Neural cell (in vitro differentiated cells): ENCODE data around the gene ITPRID2. TPM values are rescaled to one million over a fixed set of nuclear protein-coding genes. Genes with fewer than 3 reads are reported as not detected.

Source experiments
- H2AFZ ChIP-seq: fragments of 200-600, 300-800 bp; sonication (generic), shearing (Covaris generic); 2 replicates; pipeline ENCODE4 v1.6.0; 2014; ENCODE audit warnings: low read depth, mild to moderate bottlenecking, antibody characterized with exemption, low read length, moderate library complexity
- H3F3A ChIP-seq: fragments of 200-600 bp; shearing (Covaris generic); 2 replicates; pipeline ENCODE4 v1.6.1; 2016; ENCODE audit warnings: mild to moderate bottlenecking, moderate library complexity, mixed read lengths, antibody characterized with exemption, low read length; ENCODE audit not compliant: insufficient read depth, poor library complexity, severe bottlenecking
- H3K27ac ChIP-seq: fragments of 200-600, 300-800 bp; sonication (generic), shearing (Covaris generic); 2 replicates; pipeline ENCODE4 v1.5.1; 2014; ENCODE audit warnings: mild to moderate bottlenecking, low read length, moderate library complexity
- H3K27me3 ChIP-seq: fragments of 300-800, 200-600 bp; sonication (generic), shearing (Covaris generic); 2 replicates; pipeline ENCODE4 v1.6.0; 2014; ENCODE audit warnings: mild to moderate bottlenecking, low read depth, low read length, moderate library complexity; ENCODE audit not compliant: insufficient read depth
- H3K36me3 ChIP-seq: fragments of 300-800, 200-600 bp; sonication (generic), shearing (Covaris generic); 2 replicates; pipeline ENCODE4 v1.5.1; 2014; ENCODE audit warnings: mild to moderate bottlenecking, antibody characterized with exemption, low read length, moderate library complexity; ENCODE audit not compliant: insufficient read depth
- H3K4me2 ChIP-seq: fragments of 300-800, 200-600 bp; sonication (generic), shearing (Covaris generic); 2 replicates; pipeline ENCODE4 v1.6.0; 2014; ENCODE audit warnings: mild to moderate bottlenecking, low read length
- H3K4me3 ChIP-seq: fragments of 300-800, 200-600 bp; sonication (generic), shearing (Covaris generic); 2 replicates; pipeline ENCODE4 v1.5.1; 2014; ENCODE audit warnings: mild to moderate bottlenecking, low read length, moderate library complexity
- H3K79me2 ChIP-seq: fragments of 200-600 bp; shearing (Covaris generic); replicated peaks from 2 replicates; pipeline ENCODE4 v1.6.0; 2014; ENCODE audit warnings: mild to moderate bottlenecking, low read length, moderate library complexity; ENCODE audit not compliant: insufficient read depth
- H3K9ac ChIP-seq: fragments of 300-800, 200-600 bp; sonication (generic), shearing (Covaris generic); 2 replicates; pipeline ENCODE4 v1.6.1; 2016; ENCODE audit warnings: mild to moderate bottlenecking, low read length, mixed read lengths
- H3K9me2 ChIP-seq: fragments of 200-600 bp; shearing (Covaris generic); 2 replicates; pipeline ENCODE4 v1.6.1; 2016; ENCODE audit warnings: mild to moderate bottlenecking, low read length, mixed read lengths; ENCODE audit not compliant: insufficient read depth
- H3K9me3 ChIP-seq: fragments of 200-600, 300-800 bp; sonication (generic), shearing (Covaris generic); 2 replicates; pipeline ENCODE4 v1.6.1; 2016; ENCODE audit warnings: mild to moderate bottlenecking, mixed run types, low read length, moderate library complexity, mixed read lengths
- H4K20me1 ChIP-seq: fragments of 200-600 bp; shearing (Covaris generic); 2 replicates; pipeline ENCODE4 v1.6.1; 2016; ENCODE audit warnings: mild to moderate bottlenecking, mixed run types; ENCODE audit not compliant: insufficient read depth
- EP300 ChIP-seq: fragments of 450-650 bp; conservative IDR thresholded peaks from 2 replicates; pipeline ENCODE4 v1.6.1; 2014; ENCODE audit warnings: antibody characterized with exemption, mild to moderate bottlenecking, moderate library complexity; ENCODE audit not compliant: poor library complexity, severe bottlenecking
- EZH2 ChIP-seq: fragments of 200-600, 300-800 bp; shearing (Covaris generic), sonication (generic); IDR thresholded peaks from 2 replicates; pipeline ENCODE4 v1.6.1; 2014; ENCODE audit warnings: antibody characterized with exemption, low read length, borderline replicate concordance, mild to moderate bottlenecking; ENCODE audit not compliant: insufficient read depth, poor library complexity, severe bottlenecking
- MXI1 ChIP-seq: fragments of 450-650 bp; conservative IDR thresholded peaks from 2 replicates; pipeline ENCODE4 v1.6.1; 2014; ENCODE audit warnings: antibody characterized with exemption, mild to moderate bottlenecking; ENCODE audit not compliant: poor library complexity, severe bottlenecking
- POLR2AphosphoS5 ChIP-seq: IDR thresholded peaks from 2 replicates; pipeline ENCODE4 v1.6.1; 2012
- RAD21 ChIP-seq: fragments of 450-650 bp; conservative IDR thresholded peaks from 2 replicates; pipeline ENCODE4 v1.6.1; 2014; ENCODE audit warnings: antibody characterized with exemption, mild to moderate bottlenecking, moderate library complexity
- SMC3 ChIP-seq: fragments of 450-650 bp; conservative IDR thresholded peaks from 2 replicates; pipeline ENCODE4 v1.6.1; 2014; ENCODE audit warnings: antibody characterized with exemption, mild to moderate bottlenecking, moderate library complexity; ENCODE audit not compliant: poor library complexity
- TAF1 ChIP-seq: IDR thresholded peaks from 2 replicates; pipeline ENCODE4 v1.6.1; 2012; ENCODE audit warnings: low read depth
- polyA plus RNA-seq: library from polyadenylated mRNA; depleted of rRNA; stranded (reverse); fragments of >200 nt; gene quantifications from 2 replicates; pipeline ENCODE4 v1.2.3, GENCODE V29; 2014
- TF ChIP-seq, protein P1 (sequence below): fragments of 450-650 bp; IDR thresholded peaks from 2 replicates; pipeline ENCODE4 v1.5.1; 2014; ENCODE audit warnings: antibody characterized with exemption, mild to moderate bottlenecking, moderate library complexity; ENCODE audit not compliant: poor library complexity, severe bottlenecking
- TF ChIP-seq, protein P2 (sequence below): IDR thresholded peaks from 2 replicates; pipeline ENCODE4 v1.6.1; 2012; ENCODE audit warnings: borderline replicate concordance

ITPRID2 gene
- polyA plus RNA-seq, 1 donor from 2014 or later: 42.0 TPM

DNA sequence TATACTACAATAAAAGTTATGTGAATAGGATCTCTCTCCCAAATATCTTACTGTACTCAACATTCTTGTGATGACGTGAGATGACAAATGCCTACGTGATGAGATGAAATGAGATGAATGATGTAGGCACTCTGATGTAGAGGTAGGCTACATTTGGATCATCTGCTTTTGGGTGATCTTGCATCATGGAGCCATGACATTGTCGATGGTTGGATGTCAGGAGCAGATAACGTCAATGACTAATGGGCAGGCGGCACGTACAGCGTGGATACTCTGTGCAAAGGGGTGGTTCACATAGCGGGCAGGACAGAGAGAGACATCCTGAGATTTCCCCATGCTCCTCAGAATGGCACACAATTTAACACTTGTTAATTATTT lies 53.4 kb downstream of the ITPRID2 start:
- H3K27me3 ChIP-seq: no peaks in the 10 kb centered on the region
- H3K4me3 ChIP-seq: no peak overlapping the region
- H3K27ac ChIP-seq: no peak overlapping the region
- H3K36me3 ChIP-seq: no peaks in the 10 kb centered on the region
- H3F3A ChIP-seq: no peaks in the 10 kb centered on the region
- no peaks in the 10 kb centered on the region for H3K79me2 ChIP-seq
- H4K20me1 ChIP-seq: no peaks in the 10 kb centered on the region
- no peaks in the 10 kb centered on the region for H3K9me2 ChIP-seq
- H3K4me2 ChIP-seq: no peak overlapping the region
- no peak overlapping the region for H3K9ac ChIP-seq
- TF ChIP-seq EP300 (no peak), MXI1 (no peak), POLR2AphosphoS5 (no peak), EZH2 (no peak), SMC3 (no peak), TAF1 (no peak)
- TF ChIP-seq, protein P1, sequence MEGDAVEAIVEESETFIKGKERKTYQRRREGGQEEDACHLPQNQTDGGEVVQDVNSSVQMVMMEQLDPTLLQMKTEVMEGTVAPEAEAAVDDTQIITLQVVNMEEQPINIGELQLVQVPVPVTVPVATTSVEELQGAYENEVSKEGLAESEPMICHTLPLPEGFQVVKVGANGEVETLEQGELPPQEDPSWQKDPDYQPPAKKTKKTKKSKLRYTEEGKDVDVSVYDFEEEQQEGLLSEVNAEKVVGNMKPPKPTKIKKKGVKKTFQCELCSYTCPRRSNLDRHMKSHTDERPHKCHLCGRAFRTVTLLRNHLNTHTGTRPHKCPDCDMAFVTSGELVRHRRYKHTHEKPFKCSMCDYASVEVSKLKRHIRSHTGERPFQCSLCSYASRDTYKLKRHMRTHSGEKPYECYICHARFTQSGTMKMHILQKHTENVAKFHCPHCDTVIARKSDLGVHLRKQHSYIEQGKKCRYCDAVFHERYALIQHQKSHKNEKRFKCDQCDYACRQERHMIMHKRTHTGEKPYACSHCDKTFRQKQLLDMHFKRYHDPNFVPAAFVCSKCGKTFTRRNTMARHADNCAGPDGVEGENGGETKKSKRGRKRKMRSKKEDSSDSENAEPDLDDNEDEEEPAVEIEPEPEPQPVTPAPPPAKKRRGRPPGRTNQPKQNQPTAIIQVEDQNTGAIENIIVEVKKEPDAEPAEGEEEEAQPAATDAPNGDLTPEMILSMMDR: no peak
- TF ChIP-seq, protein P2, sequence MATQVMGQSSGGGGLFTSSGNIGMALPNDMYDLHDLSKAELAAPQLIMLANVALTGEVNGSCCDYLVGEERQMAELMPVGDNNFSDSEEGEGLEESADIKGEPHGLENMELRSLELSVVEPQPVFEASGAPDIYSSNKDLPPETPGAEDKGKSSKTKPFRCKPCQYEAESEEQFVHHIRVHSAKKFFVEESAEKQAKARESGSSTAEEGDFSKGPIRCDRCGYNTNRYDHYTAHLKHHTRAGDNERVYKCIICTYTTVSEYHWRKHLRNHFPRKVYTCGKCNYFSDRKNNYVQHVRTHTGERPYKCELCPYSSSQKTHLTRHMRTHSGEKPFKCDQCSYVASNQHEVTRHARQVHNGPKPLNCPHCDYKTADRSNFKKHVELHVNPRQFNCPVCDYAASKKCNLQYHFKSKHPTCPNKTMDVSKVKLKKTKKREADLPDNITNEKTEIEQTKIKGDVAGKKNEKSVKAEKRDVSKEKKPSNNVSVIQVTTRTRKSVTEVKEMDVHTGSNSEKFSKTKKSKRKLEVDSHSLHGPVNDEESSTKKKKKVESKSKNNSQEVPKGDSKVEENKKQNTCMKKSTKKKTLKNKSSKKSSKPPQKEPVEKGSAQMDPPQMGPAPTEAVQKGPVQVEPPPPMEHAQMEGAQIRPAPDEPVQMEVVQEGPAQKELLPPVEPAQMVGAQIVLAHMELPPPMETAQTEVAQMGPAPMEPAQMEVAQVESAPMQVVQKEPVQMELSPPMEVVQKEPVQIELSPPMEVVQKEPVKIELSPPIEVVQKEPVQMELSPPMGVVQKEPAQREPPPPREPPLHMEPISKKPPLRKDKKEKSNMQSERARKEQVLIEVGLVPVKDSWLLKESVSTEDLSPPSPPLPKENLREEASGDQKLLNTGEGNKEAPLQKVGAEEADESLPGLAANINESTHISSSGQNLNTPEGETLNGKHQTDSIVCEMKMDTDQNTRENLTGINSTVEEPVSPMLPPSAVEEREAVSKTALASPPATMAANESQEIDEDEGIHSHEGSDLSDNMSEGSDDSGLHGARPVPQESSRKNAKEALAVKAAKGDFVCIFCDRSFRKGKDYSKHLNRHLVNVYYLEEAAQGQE: no peak
- H3K9me3 ChIP-seq: no peaks in the 10 kb centered on the region
- no peak overlapping the region for H2AFZ ChIP-seq

DNA sequence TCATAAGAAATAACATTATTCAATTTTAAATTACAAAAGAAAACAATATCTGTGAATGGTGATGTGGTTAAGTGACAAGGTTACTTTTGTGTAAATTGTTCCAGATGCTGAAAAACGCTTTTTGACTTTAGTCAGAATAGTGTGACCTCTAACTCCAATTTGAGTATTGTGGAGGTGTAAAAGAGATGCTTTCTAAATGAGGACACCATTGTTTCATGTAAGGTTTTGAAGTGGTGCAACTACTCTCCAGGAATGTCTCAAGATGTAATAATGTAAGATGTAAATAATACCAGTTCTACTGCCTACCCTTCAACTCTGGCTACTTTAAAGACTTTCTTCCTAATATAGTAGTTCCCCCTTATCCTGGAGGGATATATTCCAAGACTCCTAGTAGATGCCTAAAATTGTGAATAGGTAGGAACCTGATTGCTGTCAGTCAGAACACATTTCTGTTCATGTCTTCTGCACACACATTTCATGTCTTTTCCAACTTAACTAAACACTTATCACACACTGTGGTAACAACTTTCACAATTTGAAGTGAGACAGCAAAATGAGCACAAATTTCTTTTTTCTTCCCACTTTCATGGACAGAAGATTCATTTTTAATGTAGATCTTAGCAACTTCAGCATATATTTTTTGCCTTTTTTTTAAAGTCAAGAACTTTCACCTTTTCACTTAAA lies 55.1 kb downstream of the ITPRID2 start:
- no peak overlapping the region for H3K4me3 ChIP-seq
- H3K9ac ChIP-seq: no peak overlapping the region
- TF ChIP-seq EZH2 (no peak), SMC3 (no peak), RAD21 (no peak), POLR2AphosphoS5 (no peak)
- TF ChIP-seq, protein P2: no peak
- H4K20me1 ChIP-seq: no peaks in the 10 kb centered on the region
- no peaks in the 10 kb centered on the region for H3K9me2 ChIP-seq
- H3K79me2 ChIP-seq: no peaks in the 10 kb centered on the region
- H3K9me3 ChIP-seq: no peaks in the 10 kb centered on the region
- H2AFZ ChIP-seq: no peak overlapping the region
- H3K27me3 ChIP-seq: no peaks in the 10 kb centered on the region
- no peak overlapping the region for H3K4me2 ChIP-seq
- H3K27ac ChIP-seq: no peak overlapping the region
- no peaks in the 10 kb centered on the region for H3F3A ChIP-seq
- no peaks in the 10 kb centered on the region for H3K36me3 ChIP-seq
